K562 (cell line): Measurements from ENCODE around the gene PBXIP1. TPM values are rescaled to one million over a fixed set of nuclear protein-coding genes. Genes with fewer than 3 reads are reported as not detected.

Experiments
- ATF6 ChIP-seq: sonication (generic); formaldehyde crosslinking; IDR thresholded peaks from 2 replicates; pipeline ENCODE4 v1.4.0; 2020; ENCODE audit warnings: mild to moderate bottlenecking, missing genetic modification reagents
- CHD2 ChIP-seq: IDR thresholded peaks from 2 replicates; pipeline ENCODE4 v1.6.1; 2011; ENCODE audit warnings: low read depth, low read length
- COPS2 ChIP-seq: fragments of 450-650 bp; conservative IDR thresholded peaks from 2 replicates; pipeline ENCODE4 v1.6.1; 2016; ENCODE audit warnings: mild to moderate bottlenecking, moderate library complexity
- CREM ChIP-seq: IDR thresholded peaks from 2 replicates; pipeline ENCODE4 v1.6.1; 2014; ENCODE audit warnings: antibody characterized with exemption, low read depth
- E2F1 ChIP-seq: sonication (generic); formaldehyde crosslinking; IDR thresholded peaks from 2 replicates; pipeline ENCODE4 v1.8.1; 2023; ENCODE audit warnings: mild to moderate bottlenecking, missing genetic modification reagents, moderate library complexity
- E2F3 ChIP-seq: fragments of 250-450 bp; sonication (Bioruptor Pico); IDR thresholded peaks from 2 replicates; pipeline ENCODE4 v1.4.0; 2020; ENCODE audit warnings: mild to moderate bottlenecking
- EWSR1 ChIP-seq: fragments of 450-650 bp; IDR thresholded peaks from 2 replicates; pipeline ENCODE4 v1.6.1; 2018; ENCODE audit warnings: borderline replicate concordance, mild to moderate bottlenecking, low read depth, moderate library complexity; ENCODE audit not compliant: partially characterized antibody
- GABPB2 ChIP-seq: fragments of 250-450 bp; sonication (Bioruptor Pico); conservative IDR thresholded peaks from 2 replicates; pipeline ENCODE4 v1.5.1; 2021; ENCODE audit warnings: mild to moderate bottlenecking
- HOMEZ ChIP-seq: fragments of 250-450 bp; sonication (Bioruptor Pico); IDR thresholded peaks from 2 replicates; pipeline ENCODE4 v1.4.0; 2020; ENCODE audit warnings: mild to moderate bottlenecking, moderate library complexity
- IFI16 ChIP-seq: fragments of 250-450 bp; sonication (Bioruptor Pico); IDR thresholded peaks from 2 replicates; pipeline ENCODE4 v2.1.2; 2022; ENCODE audit warnings: mild to moderate bottlenecking, inconsistent platforms
- MECOM ChIP-seq: fragments of 250-450 bp; sonication (Bioruptor Pico); IDR thresholded peaks from 2 replicates; pipeline ENCODE4 v1.8.0; 2022; ENCODE audit warnings: inconsistent platforms
- NCOA6 ChIP-seq: fragments of 450-650 bp; IDR thresholded peaks from 2 replicates; pipeline ENCODE4 v1.6.1; 2017; ENCODE audit warnings: mild to moderate bottlenecking
- NR2C2 ChIP-seq, 2 experiments: fragments of 200-800 bp in 1 of 2; sonication (Bioruptor generic) in 1 of 2; sonication (generic) in 1 of 2; formaldehyde crosslinking in 1 of 2; IDR thresholded peaks; 2 replicates each; pipeline versions ENCODE4 v1.6.1 to v1.8.0; 2016 to 2022; ENCODE audit warnings: mild to moderate bottlenecking in 1 of 2, missing compliant biosample characterization in 1 of 2, missing genetic modification characterization in 1 of 2, missing genetic modification reagents in 1 of 2
- PKNOX1 ChIP-seq: fragments of 450-650 bp; IDR thresholded peaks from 2 replicates; pipeline ENCODE4 v1.6.1; 2016
- SNIP1 ChIP-seq: fragments of 450-650 bp; IDR thresholded peaks from 2 replicates; pipeline ENCODE4 v1.7.1; 2017; ENCODE audit warnings: low read depth, mild to moderate bottlenecking
- TAL1 ChIP-seq: fragments of 450-650 bp; IDR thresholded peaks from 2 replicates; pipeline ENCODE4 v1.6.1; 2016; ENCODE audit warnings: mild to moderate bottlenecking
- TFE3 ChIP-seq: fragments of 450-650 bp; formaldehyde crosslinking; IDR thresholded peaks from 2 replicates; pipeline ENCODE4 v1.4.0; 2020; ENCODE audit warnings: mild to moderate bottlenecking, mixed read lengths
- TGIF2 ChIP-seq: sonication (generic); formaldehyde crosslinking; IDR thresholded peaks from 2 replicates; pipeline ENCODE4 v1.8.1; 2022; ENCODE audit warnings: mild to moderate bottlenecking, missing genetic modification reagents, moderate library complexity
- ZBTB8A ChIP-seq: fragments of 450-650 bp; IDR thresholded peaks from 2 replicates; pipeline ENCODE4 v1.6.1; 2018; ENCODE audit warnings: mild to moderate bottlenecking, moderate library complexity; ENCODE audit not compliant: partially characterized antibody
- ZC3H8 ChIP-seq: fragments of 450-650 bp; IDR thresholded peaks from 2 replicates; pipeline ENCODE4 v1.6.1; 2017
- ZFP36 ChIP-seq: fragments of 150-350 bp; IDR thresholded peaks from 2 replicates; pipeline ENCODE4 v1.6.1; 2018; ENCODE audit warnings: low read length, low read depth; ENCODE audit not compliant: partially characterized antibody
- ZNF589 ChIP-seq: fragments of 200-800 bp; sonication (Bioruptor generic); IDR thresholded peaks from 2 replicates; pipeline ENCODE4 v1.6.1; 2016; ENCODE audit warnings: low read depth, missing genetic modification characterization, missing compliant biosample characterization
- polyA plus RNA-seq, 8 experiments: library from polyadenylated mRNA; depleted of rRNA in 4 of 8; stranded (reverse) in 5 of 8; unstranded in 3 of 8; fragments of >200 nt; fragmentation: Nextera tagmentation in 2 of 8; fragmentation: Illumina TruSeq in 1 of 8; extraction: Ambion mirVana in 2 of 8; extraction: Trizol in 1 of 8; gene quantifications; 2 replicates each; pipeline versions ENCODE4 v1.2.1 to v1.2.3, GENCODE V29; 2011 to 2014; ENCODE audit warnings: inconsistent platforms in 1 of 8, missing spikeins in 1 of 8
- total RNA-seq, 7 experiments: library from RNA; depleted of rRNA in 6 of 7; stranded (reverse); fragments of >200 nt in 6 of 7; fragmentation: Illumina TruSeq in 2 of 7; extraction: Trizol in 2 of 7; gene quantifications; 2 replicates each; pipeline versions ENCODE4 v1.2.1 to v1.2.3, GENCODE V29; 2011 to 2021; ENCODE audit warnings: low replicate concordance in 1 of 7

Gene PBXIP1
- total and polyA plus RNA-seq, 9 of the 15 experiments (the other 6 are each of a cell fraction or from before 2014, with no cell fraction given), result 0.13 to 8.3 (median 5.8) TPM

- no peak for TF ChIP-seq ZBTB8A
- no peak for TF ChIP-seq ZFP36
- TF ChIP-seq NCOA6, result no peak
- no peak for TF ChIP-seq MECOM (CRISPR knock-in tag)
- TF ChIP-seq ATF6 (CRISPR knock-in tag), result no peak
- TF ChIP-seq EWSR1, result no peak
- TF ChIP-seq TGIF2, result no peak
- TF ChIP-seq ZC3H8, result no peak
- TF ChIP-seq ZNF589 (CRISPR knock-in tag), result no peak
- peak; percentile 29; the same call in 1 of the 2 replicates for TF ChIP-seq PKNOX1
- no peak for TF ChIP-seq CREM
- TF ChIP-seq NR2C2 (CRISPR knock-in tag; IDR thresholded peaks at IDR 0.05), result peak; percentile 25; the same call in 1 of the 2 replicates
- no peak for TF ChIP-seq NR2C2 (tag; IDR thresholded peaks at IDR 0.05)
- no peak for TF ChIP-seq HOMEZ (CRISPR knock-in tag)
- no peak for TF ChIP-seq E2F1 (CRISPR knock-in tag)
- TF ChIP-seq TAL1, result no peak
- no peak for TF ChIP-seq COPS2
- TF ChIP-seq E2F3 (CRISPR knock-in tag), result no peak
- no peak for TF ChIP-seq SNIP1
- TF ChIP-seq CHD2, result no peak; the same call in 1 of the 2 replicates
- TF ChIP-seq TFE3 (CRISPR knock-in tag), result peak; percentile 98
- no peak for TF ChIP-seq IFI16 (CRISPR knock-in tag)
- no peak for TF ChIP-seq GABPB2 (CRISPR knock-in tag)
These were observed at the start of gene PBXIP1 (continued) for GRCh38 chr1:154955718-154956543.
